ENCODE measurements around the gene HHIPL1.
A peak's percentile ranks its signal among the peaks of the same experiment; 100 is the strongest.

The HHIPL1 gene

GRCh38 chr14:99619835-99620834, 24.8 kb upstream of the HHIPL1 start:
- TF ChIP-seq, protein P1, sequence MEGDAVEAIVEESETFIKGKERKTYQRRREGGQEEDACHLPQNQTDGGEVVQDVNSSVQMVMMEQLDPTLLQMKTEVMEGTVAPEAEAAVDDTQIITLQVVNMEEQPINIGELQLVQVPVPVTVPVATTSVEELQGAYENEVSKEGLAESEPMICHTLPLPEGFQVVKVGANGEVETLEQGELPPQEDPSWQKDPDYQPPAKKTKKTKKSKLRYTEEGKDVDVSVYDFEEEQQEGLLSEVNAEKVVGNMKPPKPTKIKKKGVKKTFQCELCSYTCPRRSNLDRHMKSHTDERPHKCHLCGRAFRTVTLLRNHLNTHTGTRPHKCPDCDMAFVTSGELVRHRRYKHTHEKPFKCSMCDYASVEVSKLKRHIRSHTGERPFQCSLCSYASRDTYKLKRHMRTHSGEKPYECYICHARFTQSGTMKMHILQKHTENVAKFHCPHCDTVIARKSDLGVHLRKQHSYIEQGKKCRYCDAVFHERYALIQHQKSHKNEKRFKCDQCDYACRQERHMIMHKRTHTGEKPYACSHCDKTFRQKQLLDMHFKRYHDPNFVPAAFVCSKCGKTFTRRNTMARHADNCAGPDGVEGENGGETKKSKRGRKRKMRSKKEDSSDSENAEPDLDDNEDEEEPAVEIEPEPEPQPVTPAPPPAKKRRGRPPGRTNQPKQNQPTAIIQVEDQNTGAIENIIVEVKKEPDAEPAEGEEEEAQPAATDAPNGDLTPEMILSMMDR (IDR thresholded peaks at IDR 0.05; ENCODE audit: borderline replicate concordance, control extremely low read depth, extremely low read depth, insufficient read depth, missing control alignments): no peak
- in situ Hi-C loops (cut with MboI; ENCODE audit: low sequenced_read_pairs, unreplicated experiment): no loop called here
- DNase-seq (ENCODE audit: low spot score): peak; percentile 15

DNA sequence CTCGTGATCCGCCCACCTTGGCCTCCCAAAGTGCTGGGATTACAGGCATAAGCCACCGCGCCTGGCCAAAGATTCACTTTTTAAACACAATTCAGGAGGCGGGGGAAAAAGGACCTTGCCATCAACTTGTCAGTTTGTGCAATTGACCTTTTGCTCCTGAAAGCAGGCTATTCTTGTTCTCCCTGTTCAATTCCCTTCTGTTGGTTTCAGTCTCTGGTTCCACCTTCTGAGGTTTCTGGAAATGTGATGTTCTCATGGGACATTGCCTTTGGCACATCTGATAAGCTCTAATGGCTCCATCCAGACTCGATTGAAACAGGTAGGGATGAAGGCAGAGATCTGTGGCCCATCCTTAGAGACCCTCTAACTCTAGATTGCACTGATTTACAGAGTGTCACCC, 23.0 kb upstream of the HHIPL1 start:
- in situ Hi-C loops (cut with MboI; ENCODE audit: low sequenced_read_pairs, unreplicated experiment): no loop called here

DNA sequence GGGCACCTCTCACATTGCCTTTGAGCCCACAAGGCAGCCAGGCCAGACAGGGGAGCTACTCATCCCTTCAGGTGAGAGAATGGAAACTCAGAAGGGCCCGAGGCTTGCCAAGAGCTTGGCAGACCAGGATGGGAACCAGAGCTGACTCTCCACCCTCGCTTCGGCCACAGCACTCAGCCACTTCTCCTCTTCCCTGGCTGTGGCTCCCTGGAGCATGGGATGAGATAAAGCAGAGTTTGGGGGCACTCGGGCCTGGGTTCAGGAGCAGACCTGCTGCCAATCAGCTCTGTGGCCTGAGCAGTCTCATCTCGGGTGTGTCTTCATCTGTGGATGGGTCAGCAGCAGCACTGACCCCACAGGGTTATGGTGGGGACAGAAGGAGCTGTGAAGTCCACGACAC, 20.9 kb upstream of the HHIPL1 start:
- no peak for DNase-seq (ENCODE audit: low spot score)
- in situ Hi-C loops (cut with MboI; ENCODE audit: low sequenced_read_pairs, unreplicated experiment): no loop called here
- TF ChIP-seq, protein P1 (IDR thresholded peaks at IDR 0.05; ENCODE audit: borderline replicate concordance, control extremely low read depth, extremely low read depth, insufficient read depth, missing control alignments): no peak

More for the DNA sequence above, 23.0 kb upstream of the HHIPL1 start:
- no peak for DNase-seq (ENCODE audit: low spot score)
- TF ChIP-seq, protein P1 (IDR thresholded peaks at IDR 0.05; ENCODE audit: borderline replicate concordance, control extremely low read depth, extremely low read depth, insufficient read depth, missing control alignments): no peak

DNA sequence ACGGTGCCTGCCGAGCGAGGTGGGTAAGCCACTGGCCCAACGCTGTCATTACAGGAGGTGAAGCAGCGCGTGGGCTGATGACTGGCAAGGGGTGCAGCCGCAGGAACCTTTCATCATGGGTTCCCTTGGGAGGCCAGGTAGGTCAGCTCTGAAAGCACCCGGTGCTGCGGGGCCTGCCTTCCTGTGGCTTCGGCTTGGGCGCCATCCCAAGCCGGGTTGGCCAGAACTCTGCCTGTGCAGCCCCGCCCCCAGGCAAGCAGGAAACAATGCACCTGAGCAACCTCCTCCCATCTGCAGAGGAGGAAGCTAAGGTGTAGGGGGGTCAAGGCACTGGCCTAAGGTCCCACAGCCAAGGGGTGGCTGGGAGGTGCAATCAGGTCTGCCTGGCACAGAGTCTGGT, 20.0 kb upstream of the HHIPL1 start:
- no peak for DNase-seq (ENCODE audit: low spot score)
- in situ Hi-C loops (cut with MboI; ENCODE audit: low sequenced_read_pairs, unreplicated experiment): no loop called here
- TF ChIP-seq, protein P1 (IDR thresholded peaks at IDR 0.05; ENCODE audit: borderline replicate concordance, control extremely low read depth, extremely low read depth, insufficient read depth, missing control alignments): no peak

DNA sequence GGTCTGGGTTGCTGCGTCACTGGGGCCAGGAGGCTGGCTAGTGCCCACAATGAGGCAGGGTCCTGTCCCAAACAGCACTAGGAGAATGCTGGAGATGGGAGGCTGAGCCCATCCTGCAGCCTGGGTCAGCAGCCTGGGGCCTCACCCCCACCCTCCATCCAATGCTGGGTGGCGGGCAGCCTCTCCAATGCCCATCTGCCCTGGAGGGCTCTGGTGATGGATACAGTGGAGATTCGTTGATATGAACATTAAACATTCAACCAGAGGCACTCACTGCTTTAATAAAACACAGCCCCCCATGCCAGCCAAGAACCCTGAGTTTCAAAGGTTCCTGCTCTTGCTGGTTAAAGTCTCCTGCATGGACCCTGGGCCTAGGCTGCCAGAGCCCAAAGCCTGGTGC, 19.5 kb upstream of the HHIPL1 start:
- in situ Hi-C loops (cut with MboI; ENCODE audit: low sequenced_read_pairs, unreplicated experiment): no loop called here
- TF ChIP-seq, protein P1 (IDR thresholded peaks at IDR 0.05; ENCODE audit: borderline replicate concordance, control extremely low read depth, extremely low read depth, insufficient read depth, missing control alignments): no peak
- no peak for DNase-seq (ENCODE audit: low spot score)

- in situ Hi-C loops (cut with MboI; ENCODE audit: low sequenced_read_pairs, unreplicated experiment): no loop called here
- no peak for DNase-seq (ENCODE audit: low spot score)
- TF ChIP-seq, protein P1 (IDR thresholded peaks at IDR 0.05; ENCODE audit: borderline replicate concordance, control extremely low read depth, extremely low read depth, insufficient read depth, missing control alignments): no peak
Measured at GRCh38 chr14:99626041-99626648, 18.8 kb upstream of the HHIPL1 start.

Measured in GM13976 (cell line).